ENCODE data around the gene PPBP.

The PPBP gene

GRCh38 chr4:73988061-73988460, at the start of gene PPBP:
Gene PPBP, minus strand, starts transcription at chr4:73988190. Its CDS starts 87 bp downstream, at chr4:73988103.
- H3K4me3 ChIP-seq (ENCODE audit: low read length), result no peak within 1 kb of the TSS
- no peak for DNase-seq (ENCODE audit: low read depth)
- TF ChIP-seq CTCF (conservative IDR thresholded peaks at IDR 0.05; ENCODE audit: low read depth, low read length), result no peak

- TF ChIP-seq CTCF (conservative IDR thresholded peaks at IDR 0.05; ENCODE audit: low read depth, low read length), result no peak
- DNase-seq (ENCODE audit: low read depth), result no peak
- peak overlapping the region; percentile 76 for H3K4me3 ChIP-seq (ENCODE audit: low read length)
These were observed 49.3 kb upstream of the PPBP start for GRCh38 chr4:74037076-74037955.

- DNase-seq (ENCODE audit: low read depth), result no peak
- TF ChIP-seq CTCF (conservative IDR thresholded peaks at IDR 0.05; ENCODE audit: low read depth, low read length), result no peak
These were observed 45.7 kb upstream of the PPBP start for GRCh38 chr4:74033739-74034138.

GRCh38 chr4:74032064-74032463, 44.1 kb upstream of the PPBP start:
- no peak for DNase-seq (ENCODE audit: low read depth)
- H3K4me3 ChIP-seq (ENCODE audit: low read length), result no peak overlapping the region
- TF ChIP-seq CTCF (conservative IDR thresholded peaks at IDR 0.05; ENCODE audit: low read depth, low read length), result no peak

More at GRCh38 chr4:74033739-74034138, 45.7 kb upstream of the PPBP start:
- H3K4me3 ChIP-seq (ENCODE audit: low read length), result no peak overlapping the region

GRCh38 chr4:74031576-74031975, 43.6 kb upstream of the PPBP start:
- H3K4me3 ChIP-seq (ENCODE audit: low read length), result no peak overlapping the region
- TF ChIP-seq CTCF (conservative IDR thresholded peaks at IDR 0.05; ENCODE audit: low read depth, low read length), result no peak
- no peak for DNase-seq (ENCODE audit: low read depth)

- DNase-seq (ENCODE audit: low read depth), result no peak
- no peak overlapping the region for H3K4me3 ChIP-seq (ENCODE audit: low read length)
- TF ChIP-seq CTCF (conservative IDR thresholded peaks at IDR 0.05; ENCODE audit: low read depth, low read length), result no peak
These were observed 42.3 kb upstream of the PPBP start for GRCh38 chr4:74030285-74030684.

- DNase-seq (ENCODE audit: low read depth), result no peak
- H3K4me3 ChIP-seq (ENCODE audit: low read length), result no peak overlapping the region
- no peak for TF ChIP-seq CTCF (conservative IDR thresholded peaks at IDR 0.05; ENCODE audit: low read depth, low read length)
These were observed 40.5 kb upstream of the PPBP start for GRCh38 chr4:74028504-74028903.

All from retinal pigment epithelial cell (primary cell).